ENCODE measurements around the gene PPARD. TPM values are rescaled to one million over a fixed set of nuclear protein-coding genes. Genes with fewer than 3 reads are reported as not detected.

The PPARD gene
- total RNA-seq, 1 donor from 2014 or later, result 8.2 TPM

DNA sequence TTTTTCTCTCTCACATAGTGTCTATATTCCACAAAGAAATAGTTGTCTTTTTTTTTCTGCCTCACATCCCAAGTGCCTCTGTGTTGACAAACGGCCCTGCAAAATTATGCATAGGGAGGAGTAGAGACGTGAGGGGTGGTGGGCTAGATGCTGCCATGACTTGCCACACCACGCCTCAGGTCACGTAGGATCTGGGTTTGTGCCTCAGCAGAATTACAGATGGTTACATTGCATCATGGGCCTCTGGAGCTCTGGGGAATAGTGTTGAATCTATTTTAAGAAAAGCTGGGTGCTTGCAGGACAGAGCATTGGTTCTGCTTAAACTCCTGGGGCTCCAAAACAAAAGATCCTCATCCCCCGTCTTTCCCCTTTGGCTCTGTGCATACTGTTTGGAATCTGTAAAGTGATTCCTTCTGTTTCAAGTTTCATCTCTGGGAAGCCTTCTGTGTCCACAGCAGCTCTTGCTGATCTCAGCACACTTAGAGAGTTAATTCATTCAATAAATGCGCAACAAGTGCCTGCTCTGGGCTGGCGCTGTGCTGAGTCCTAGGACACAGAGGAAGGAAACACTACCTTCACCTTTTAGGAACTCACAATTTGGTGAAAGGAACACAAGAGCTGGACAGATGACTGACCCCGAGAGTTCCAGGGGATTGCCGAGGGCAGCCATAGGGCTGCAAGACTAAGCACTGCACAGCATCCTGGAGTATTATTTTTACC, 112.2 kb downstream of the PPARD start:
- no peak for DNase-seq (ENCODE audit: low read depth)
- H3K4me3 ChIP-seq (ENCODE audit: low read depth, low read length), result no peak overlapping the region
- TF ChIP-seq, protein P1, sequence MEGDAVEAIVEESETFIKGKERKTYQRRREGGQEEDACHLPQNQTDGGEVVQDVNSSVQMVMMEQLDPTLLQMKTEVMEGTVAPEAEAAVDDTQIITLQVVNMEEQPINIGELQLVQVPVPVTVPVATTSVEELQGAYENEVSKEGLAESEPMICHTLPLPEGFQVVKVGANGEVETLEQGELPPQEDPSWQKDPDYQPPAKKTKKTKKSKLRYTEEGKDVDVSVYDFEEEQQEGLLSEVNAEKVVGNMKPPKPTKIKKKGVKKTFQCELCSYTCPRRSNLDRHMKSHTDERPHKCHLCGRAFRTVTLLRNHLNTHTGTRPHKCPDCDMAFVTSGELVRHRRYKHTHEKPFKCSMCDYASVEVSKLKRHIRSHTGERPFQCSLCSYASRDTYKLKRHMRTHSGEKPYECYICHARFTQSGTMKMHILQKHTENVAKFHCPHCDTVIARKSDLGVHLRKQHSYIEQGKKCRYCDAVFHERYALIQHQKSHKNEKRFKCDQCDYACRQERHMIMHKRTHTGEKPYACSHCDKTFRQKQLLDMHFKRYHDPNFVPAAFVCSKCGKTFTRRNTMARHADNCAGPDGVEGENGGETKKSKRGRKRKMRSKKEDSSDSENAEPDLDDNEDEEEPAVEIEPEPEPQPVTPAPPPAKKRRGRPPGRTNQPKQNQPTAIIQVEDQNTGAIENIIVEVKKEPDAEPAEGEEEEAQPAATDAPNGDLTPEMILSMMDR (conservative IDR thresholded peaks at IDR 0.05; ENCODE audit: low read depth, low read length), result no peak

DNA sequence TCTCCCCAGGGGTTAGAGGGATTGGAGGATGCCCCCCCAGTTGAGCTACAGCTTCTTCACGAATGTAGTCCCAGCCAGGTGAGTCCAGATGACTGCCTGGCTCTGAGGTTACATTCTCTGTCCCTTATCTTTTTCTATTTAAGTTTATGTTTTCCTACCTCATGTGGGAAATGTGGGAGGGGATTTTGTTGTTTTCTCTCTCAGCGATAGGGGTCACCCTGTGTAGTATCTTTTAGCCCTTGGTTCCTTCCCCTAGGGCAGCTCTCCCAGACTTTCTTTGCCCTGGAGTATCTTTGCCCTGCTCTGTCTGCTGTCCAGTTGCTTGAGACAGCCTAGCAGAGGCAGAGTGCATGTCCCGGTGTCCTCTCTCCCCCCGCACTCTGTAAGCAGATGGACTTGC, 115.5 kb downstream of the PPARD start:
- TF ChIP-seq, protein P1 (conservative IDR thresholded peaks at IDR 0.05; ENCODE audit: low read depth, low read length), result no peak
- H3K4me3 ChIP-seq (ENCODE audit: low read depth, low read length), result no peak overlapping the region
- DNase-seq (ENCODE audit: low read depth), result no peak

DNA sequence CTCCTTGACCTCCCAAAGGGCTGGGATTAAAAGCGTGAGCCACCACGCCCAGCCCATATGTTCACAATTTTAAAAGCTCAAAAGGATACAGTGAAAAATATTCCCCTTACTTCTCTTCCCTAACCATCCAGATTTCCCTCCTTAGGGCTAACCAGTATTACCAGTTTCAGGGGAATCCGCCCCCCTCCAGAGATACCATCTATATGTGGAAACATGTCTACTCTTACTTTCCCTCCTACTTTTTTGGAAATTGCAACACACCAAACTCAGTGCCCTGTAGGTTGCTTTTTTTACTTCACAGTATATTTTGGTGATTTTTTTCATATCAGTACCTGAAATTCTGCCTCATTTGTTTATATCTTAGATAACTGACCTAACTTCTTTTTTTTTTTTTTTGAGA, 118.9 kb downstream of the PPARD start:
- no peak for DNase-seq (ENCODE audit: low read depth)
- TF ChIP-seq, protein P1 (conservative IDR thresholded peaks at IDR 0.05; ENCODE audit: low read depth, low read length), result no peak
- no peak overlapping the region for H3K4me3 ChIP-seq (ENCODE audit: low read depth, low read length)

DNA sequence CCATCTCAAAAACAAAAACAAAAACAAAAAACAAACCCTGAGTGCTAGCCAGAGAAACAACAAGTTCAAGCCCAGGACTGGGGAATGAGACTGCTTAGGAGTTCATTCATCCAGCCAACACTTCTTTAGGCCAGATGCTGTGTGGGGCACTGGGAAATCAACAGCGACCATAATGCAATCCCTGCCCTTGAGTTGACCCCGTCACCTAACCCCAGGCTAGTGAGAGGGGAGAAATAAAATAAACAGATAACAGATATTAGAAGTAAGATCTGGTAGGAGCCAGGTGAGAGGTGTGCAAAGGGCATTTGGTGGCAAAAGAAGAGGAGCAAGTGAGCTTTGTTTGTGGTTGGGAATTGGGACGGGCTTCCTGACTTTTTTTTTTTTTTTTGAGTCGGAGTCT, 120.9 kb downstream of the PPARD start:
- H3K4me3 ChIP-seq (ENCODE audit: low read depth, low read length), result no peak overlapping the region
- no peak for DNase-seq (ENCODE audit: low read depth)
- TF ChIP-seq, protein P1 (conservative IDR thresholded peaks at IDR 0.05; ENCODE audit: low read depth, low read length), result no peak

DNA sequence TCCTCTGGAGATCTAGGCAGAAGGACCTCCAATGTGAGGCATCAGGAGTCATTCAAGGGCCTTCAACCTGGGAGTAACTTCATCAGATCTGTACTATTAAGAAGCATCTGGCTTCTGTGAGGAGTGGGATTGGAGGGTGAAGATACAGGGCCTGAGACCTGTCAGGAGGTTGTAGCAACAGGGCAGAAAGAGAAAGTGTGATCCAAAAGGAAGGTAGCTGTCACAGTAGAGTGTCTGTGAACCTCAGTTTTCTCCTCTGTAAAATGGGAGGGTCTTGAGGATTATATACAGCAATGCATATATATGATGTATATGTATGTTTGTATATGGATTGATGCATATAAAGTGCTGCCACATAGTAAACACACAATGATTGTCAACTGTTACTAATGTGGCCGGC, 123.3 kb downstream of the PPARD start:
- no peak for DNase-seq (ENCODE audit: low read depth)
- TF ChIP-seq, protein P1 (conservative IDR thresholded peaks at IDR 0.05; ENCODE audit: low read depth, low read length), result no peak
- H3K4me3 ChIP-seq (ENCODE audit: low read depth, low read length), result no peak overlapping the region

DNA sequence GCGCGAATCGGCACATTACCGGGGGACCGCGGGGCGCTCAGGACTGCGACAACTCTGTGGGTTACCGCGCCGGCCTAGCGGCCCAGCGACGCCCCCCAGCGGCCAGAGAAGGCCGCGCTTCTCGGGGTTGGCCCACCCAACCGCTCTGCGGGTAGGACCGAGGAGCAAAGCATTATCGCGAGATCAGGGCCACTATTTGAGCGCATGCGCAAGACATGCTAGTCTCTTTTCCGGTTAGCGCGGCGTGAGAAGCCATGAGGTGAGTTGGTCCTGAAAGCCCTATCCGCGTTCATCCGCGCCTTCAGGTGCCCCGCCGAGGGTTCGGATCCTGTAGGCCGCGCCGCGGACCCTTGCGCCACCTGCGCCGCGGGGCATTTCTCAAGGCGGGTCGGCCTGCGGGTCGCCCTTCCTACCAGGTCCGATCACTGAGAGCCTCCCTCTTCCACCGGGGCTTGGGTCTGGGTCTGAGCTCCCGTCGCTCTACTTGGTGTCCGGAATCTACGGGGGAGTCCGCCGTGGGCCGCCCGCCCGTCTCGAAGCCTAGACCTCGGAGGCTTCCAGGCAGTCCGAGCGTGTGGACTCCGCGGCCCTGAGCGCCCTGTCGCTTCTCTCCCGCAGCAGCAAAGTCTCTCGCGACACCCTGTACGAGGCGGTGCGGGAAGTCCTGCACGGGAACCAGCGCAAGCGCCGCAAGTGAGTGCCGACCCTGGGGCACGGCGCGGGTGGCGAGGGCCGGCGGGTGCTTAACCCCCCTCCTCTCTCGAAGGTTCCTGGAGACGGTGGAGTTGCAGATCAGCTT, 126.0 kb downstream of the PPARD start, which contains the start of gene RPL10A:
Gene RPL10A (plus strand): TSS at position 221 of the 799 bp plus-strand sequence. CDS start 34 bp downstream, at position 255.
- H3K4me3 ChIP-seq (ENCODE audit: low read depth, low read length), result peak within 1 kb of the TSS; percentile 92
- TF ChIP-seq, protein P1 (conservative IDR thresholded peaks at IDR 0.05; ENCODE audit: low read depth, low read length), result peak; percentile 93
- DNase-seq (ENCODE audit: low read depth), result peak; percentile 52
